ENCODE results near the gene TOX3.

Gene TOX3

DNA sequence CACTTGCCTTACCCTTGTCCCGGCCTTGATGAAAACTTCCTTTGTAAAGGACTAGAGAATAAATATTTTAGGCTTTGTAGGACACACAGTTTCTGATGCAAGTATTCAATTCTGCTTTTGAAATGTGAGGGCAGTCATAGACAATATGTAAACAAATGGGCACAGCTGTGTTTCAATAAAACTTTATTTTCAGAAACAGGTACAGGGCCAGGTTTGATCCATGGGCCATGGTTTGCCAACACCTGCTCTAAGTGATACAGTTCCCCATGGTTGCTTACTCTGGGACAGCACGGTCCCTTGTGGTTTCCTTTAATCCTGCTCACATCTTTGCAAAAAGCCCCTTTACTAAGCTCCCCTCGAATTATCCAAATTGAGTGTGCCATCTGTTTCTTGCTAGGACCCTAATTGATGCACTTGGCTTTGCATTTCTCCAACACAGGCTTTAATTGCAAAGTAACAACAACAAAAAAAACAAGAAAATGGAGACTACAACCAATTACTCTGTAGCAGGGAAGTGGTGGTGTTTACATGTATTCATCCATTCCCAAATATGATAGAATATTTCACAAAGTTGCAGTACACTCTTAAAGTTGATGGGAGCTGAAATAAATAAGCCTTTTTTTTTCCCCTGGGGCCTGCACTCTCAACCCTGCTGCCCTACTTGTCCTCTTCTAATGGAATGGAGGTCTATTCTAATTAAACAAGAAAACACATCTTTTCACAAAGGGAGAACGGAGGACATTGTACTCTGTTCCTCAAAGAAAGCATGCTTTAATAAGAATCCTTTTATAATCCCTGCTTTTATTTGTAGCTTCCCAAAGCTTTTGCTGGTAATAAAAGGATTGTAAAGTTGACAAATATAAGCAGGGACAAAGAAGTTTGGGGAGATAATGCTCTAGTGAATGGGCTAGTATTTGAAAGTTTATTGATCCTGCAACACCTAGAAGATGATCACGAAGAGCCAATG, 37.7 kb upstream of the TOX3 start:
- TF ChIP-seq EP300 (IDR thresholded peaks at IDR 0.05; ENCODE audit: borderline replicate concordance): no peak
- TF ChIP-seq, protein P1, sequence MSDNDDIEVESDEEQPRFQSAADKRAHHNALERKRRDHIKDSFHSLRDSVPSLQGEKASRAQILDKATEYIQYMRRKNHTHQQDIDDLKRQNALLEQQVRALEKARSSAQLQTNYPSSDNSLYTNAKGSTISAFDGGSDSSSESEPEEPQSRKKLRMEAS (IDR thresholded peaks at IDR 0.05): no peak
- TF ChIP-seq CEBPB (IDR thresholded peaks at IDR 0.05): no peak
- no peak for TF ChIP-seq RAD21 (IDR thresholded peaks at IDR 0.05; ENCODE audit: low read depth)
- no peak for TF ChIP-seq YY1 (IDR thresholded peaks at IDR 0.05; ENCODE audit: low read depth)
- TF ChIP-seq CREB1 (IDR thresholded peaks at IDR 0.05; ENCODE audit: low read depth): no peak
- TF ChIP-seq, protein P2, sequence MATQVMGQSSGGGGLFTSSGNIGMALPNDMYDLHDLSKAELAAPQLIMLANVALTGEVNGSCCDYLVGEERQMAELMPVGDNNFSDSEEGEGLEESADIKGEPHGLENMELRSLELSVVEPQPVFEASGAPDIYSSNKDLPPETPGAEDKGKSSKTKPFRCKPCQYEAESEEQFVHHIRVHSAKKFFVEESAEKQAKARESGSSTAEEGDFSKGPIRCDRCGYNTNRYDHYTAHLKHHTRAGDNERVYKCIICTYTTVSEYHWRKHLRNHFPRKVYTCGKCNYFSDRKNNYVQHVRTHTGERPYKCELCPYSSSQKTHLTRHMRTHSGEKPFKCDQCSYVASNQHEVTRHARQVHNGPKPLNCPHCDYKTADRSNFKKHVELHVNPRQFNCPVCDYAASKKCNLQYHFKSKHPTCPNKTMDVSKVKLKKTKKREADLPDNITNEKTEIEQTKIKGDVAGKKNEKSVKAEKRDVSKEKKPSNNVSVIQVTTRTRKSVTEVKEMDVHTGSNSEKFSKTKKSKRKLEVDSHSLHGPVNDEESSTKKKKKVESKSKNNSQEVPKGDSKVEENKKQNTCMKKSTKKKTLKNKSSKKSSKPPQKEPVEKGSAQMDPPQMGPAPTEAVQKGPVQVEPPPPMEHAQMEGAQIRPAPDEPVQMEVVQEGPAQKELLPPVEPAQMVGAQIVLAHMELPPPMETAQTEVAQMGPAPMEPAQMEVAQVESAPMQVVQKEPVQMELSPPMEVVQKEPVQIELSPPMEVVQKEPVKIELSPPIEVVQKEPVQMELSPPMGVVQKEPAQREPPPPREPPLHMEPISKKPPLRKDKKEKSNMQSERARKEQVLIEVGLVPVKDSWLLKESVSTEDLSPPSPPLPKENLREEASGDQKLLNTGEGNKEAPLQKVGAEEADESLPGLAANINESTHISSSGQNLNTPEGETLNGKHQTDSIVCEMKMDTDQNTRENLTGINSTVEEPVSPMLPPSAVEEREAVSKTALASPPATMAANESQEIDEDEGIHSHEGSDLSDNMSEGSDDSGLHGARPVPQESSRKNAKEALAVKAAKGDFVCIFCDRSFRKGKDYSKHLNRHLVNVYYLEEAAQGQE (IDR thresholded peaks at IDR 0.05; ENCODE audit: low read depth): no peak
- TF ChIP-seq, protein P3, sequence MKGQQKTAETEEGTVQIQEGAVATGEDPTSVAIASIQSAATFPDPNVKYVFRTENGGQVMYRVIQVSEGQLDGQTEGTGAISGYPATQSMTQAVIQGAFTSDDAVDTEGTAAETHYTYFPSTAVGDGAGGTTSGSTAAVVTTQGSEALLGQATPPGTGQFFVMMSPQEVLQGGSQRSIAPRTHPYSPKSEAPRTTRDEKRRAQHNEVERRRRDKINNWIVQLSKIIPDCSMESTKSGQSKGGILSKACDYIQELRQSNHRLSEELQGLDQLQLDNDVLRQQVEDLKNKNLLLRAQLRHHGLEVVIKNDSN (IDR thresholded peaks at IDR 0.05): no peak
- no peak for TF ChIP-seq TCF12 (IDR thresholded peaks at IDR 0.05; ENCODE audit: low read depth)
- no peak for TF ChIP-seq TAF1 (IDR thresholded peaks at IDR 0.05; ENCODE audit: low read depth)
- no peak for TF ChIP-seq NFIC (IDR thresholded peaks at IDR 0.05)
- TF ChIP-seq ZBTB7A (IDR thresholded peaks at IDR 0.05; ENCODE audit: low read depth): no peak
- TF ChIP-seq EGR1 (IDR thresholded peaks at IDR 0.05): no peak
- no peak for TF ChIP-seq TEAD4 (IDR thresholded peaks at IDR 0.05)
- TF ChIP-seq FOXM1 (IDR thresholded peaks at IDR 0.05; ENCODE audit: borderline replicate concordance, low read depth): no peak

DNA sequence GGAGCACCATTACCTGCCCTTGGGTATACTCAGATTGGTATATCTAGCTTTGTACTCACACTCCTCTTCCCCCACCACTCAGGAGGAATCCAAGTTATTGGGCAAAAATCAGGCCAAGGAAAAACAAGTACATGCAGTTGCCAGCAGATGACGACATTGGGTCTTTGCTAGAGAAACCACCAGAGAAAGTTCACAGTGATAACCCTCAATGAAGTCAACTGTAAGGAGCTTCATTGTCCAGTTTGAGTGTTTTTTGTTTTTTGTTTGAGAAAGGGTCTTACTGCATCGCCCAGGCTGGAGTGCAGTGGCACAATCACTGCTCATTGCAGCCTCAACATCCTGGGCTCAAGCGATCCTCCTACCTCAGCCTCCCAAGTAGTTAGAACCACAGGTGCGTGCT, 34.6 kb upstream of the TOX3 start:
- TF ChIP-seq YY1 (IDR thresholded peaks at IDR 0.05; ENCODE audit: low read depth): no peak
- no peak for TF ChIP-seq RAD21 (IDR thresholded peaks at IDR 0.05; ENCODE audit: low read depth)
- TF ChIP-seq TAF1 (IDR thresholded peaks at IDR 0.05; ENCODE audit: low read depth): no peak
- no peak for TF ChIP-seq EP300 (IDR thresholded peaks at IDR 0.05; ENCODE audit: borderline replicate concordance)
- no peak for TF ChIP-seq EGR1 (IDR thresholded peaks at IDR 0.05)
- TF ChIP-seq FOXM1 (IDR thresholded peaks at IDR 0.05; ENCODE audit: borderline replicate concordance, low read depth): no peak
- TF ChIP-seq, protein P1 (IDR thresholded peaks at IDR 0.05): no peak

DNA sequence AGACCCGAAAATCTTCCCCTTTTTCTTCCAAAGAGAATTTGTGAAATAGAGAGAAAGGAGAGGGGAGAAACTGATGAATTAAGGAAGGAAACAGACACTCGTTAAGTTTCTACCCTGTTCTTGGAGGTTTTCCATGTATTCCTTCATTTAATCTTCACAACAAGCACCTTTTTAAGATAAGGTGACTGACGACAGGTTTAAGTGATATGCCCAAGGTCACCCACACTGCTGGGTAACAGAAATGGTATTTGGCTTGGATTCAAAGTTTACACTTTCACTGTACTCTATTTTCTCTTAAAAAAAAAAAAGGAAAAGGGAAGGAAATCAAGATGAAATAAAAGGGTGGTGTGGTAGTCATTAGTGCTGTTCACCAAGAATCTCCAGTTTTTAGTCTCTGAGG, 33.5 kb upstream of the TOX3 start:
- TF ChIP-seq RAD21 (IDR thresholded peaks at IDR 0.05; ENCODE audit: low read depth) (no peak), EGR1 (IDR thresholded peaks at IDR 0.05) (no peak), YY1 (IDR thresholded peaks at IDR 0.05; ENCODE audit: low read depth) (no peak), NFIC (IDR thresholded peaks at IDR 0.05) (no peak), CREB1 (IDR thresholded peaks at IDR 0.05; ENCODE audit: low read depth) (no peak), FOXM1 (IDR thresholded peaks at IDR 0.05; ENCODE audit: borderline replicate concordance, low read depth) (no peak)
- TF ChIP-seq, protein P1 (IDR thresholded peaks at IDR 0.05): no peak

DNA sequence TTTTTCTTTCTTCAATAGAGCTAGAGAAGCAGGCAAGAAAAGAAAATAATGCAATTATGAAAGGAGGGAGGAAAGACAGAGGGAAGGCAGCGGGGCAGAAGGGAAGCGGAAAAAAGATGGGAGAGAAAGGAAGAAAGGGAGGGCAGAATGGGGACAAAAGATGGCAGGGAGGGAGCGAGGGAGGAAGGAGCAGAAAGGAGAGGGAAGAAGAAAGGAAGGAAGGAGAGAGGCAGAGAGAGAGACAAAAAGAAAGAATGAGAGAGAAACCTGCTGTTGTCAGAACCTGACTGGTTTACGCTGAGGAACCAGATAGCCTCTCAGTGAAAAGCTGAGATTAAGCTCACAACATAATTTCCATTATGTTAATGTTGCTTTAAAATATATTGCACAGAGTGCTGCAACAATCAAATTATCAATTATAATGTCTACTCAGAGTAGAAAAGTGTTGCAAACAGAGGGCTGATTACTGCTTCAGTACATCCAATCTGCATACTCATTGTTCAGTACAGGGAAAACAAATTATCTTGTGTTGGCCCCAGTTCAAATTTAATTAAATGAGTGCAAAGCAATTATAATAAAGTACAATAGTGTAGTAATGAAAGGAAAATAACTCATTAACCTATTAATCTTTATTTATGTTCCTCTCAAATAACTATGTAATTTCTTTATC, 32.0 kb upstream of the TOX3 start:
- TF ChIP-seq, protein P1 (IDR thresholded peaks at IDR 0.05): no peak
- TF ChIP-seq TEAD4 (IDR thresholded peaks at IDR 0.05) (no peak), FOXM1 (IDR thresholded peaks at IDR 0.05; ENCODE audit: borderline replicate concordance, low read depth) (no peak), RAD21 (IDR thresholded peaks at IDR 0.05; ENCODE audit: low read depth) (no peak)

DNA sequence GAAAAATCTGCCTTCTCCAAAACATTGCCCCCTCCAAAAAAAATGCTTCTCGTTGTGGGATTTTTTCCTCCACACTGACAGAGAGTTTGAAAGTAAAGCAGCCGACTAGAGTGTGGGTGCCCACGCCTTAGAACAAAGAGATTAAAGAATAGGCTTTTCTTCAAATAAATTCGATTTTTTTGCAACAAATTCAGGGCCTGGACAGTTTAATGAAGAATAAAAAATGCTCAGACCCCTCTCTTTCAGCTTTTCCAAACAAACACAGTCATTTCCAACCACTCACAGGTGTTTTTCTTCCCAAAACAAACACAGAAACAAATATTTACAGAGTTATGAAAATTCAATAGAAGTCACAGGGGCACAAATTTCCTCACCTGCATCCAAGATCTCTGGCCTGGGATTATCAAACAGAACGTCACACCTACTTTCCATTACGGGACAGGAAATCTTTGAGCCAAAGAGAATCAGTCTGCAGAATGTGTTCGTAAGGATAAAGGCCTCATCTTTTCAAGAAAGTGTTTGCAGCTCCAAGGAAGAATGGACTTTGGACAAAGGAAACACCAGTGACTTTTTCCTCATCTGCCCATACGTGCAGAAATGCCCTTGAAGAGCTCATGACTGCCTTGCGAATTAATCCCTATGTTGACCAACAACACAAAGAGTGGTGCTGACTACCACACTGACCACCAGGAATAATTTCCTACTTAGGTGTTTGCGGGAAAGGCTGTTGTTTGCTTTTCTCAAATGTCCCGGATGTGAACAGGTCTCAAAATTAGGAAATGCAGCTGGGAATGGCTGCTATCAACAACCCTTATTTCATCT, 31.3 kb upstream of the TOX3 start:
- TF ChIP-seq NFIC (IDR thresholded peaks at IDR 0.05): no peak
- no peak for TF ChIP-seq FOXM1 (IDR thresholded peaks at IDR 0.05; ENCODE audit: borderline replicate concordance, low read depth)
- TF ChIP-seq TEAD4 (IDR thresholded peaks at IDR 0.05): no peak
- TF ChIP-seq, protein P3 (IDR thresholded peaks at IDR 0.05): no peak
- no peak for TF ChIP-seq CEBPB (IDR thresholded peaks at IDR 0.05)
- TF ChIP-seq EP300 (IDR thresholded peaks at IDR 0.05; ENCODE audit: borderline replicate concordance): no peak
- TF ChIP-seq TCF12 (IDR thresholded peaks at IDR 0.05; ENCODE audit: low read depth): no peak
- TF ChIP-seq, protein P1 (IDR thresholded peaks at IDR 0.05): no peak
- TF ChIP-seq YY1 (IDR thresholded peaks at IDR 0.05; ENCODE audit: low read depth): no peak
- no peak for TF ChIP-seq EGR1 (IDR thresholded peaks at IDR 0.05)
- no peak for TF ChIP-seq ZBTB7A (IDR thresholded peaks at IDR 0.05; ENCODE audit: low read depth)
- no peak for TF ChIP-seq TAF1 (IDR thresholded peaks at IDR 0.05; ENCODE audit: low read depth)

Data from Ishikawa (cell line).